Uterus (tissue), 2 donors: ENCODE data around the gene CCDC149.

Experiments used
- POLR2A ChIP-seq, 2 donors: fragments of 450-650 bp; IDR thresholded peaks; one replicate each; pipeline ENCODE4 v1.6.1; 2016; ENCODE audit warnings: antibody characterized with exemption in 2 of 2, mild to moderate bottlenecking in 1 of 2, moderate library complexity in 1 of 2
- TF ChIP-seq, protein P1 (sequence below), 4 experiments: fragments of 200-600 bp in 2 of 4; fragments of 450-650 bp in 2 of 4; sonication (generic) in 2 of 4; IDR thresholded peaks; one replicate each; pipeline ENCODE4 v1.5.1; 2016 to 2019; ENCODE audit warnings: antibody characterized with exemption in 4 of 4, mild to moderate bottlenecking in 2 of 4, moderate library complexity in 1 of 4

DNA sequence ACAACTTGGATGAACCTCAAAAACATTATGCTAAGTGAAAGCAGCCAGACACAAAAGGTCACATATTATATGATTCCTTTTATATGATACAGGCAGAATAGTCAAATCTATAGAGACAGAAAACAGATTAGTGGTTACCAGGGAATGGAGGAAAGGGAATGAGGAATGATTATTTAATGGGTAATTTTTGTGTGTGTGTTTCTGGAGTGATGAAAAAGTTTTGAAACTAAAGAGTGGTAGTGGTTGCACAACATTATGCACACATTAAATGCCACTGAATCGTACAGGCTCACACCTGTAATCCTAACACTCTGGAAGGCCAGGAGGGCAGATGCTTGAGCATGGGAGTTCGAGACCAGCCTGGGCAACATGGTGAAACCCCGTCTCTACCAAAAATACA lies 137.1 kb downstream of the CCDC149 start:
- TF ChIP-seq, protein P1, sequence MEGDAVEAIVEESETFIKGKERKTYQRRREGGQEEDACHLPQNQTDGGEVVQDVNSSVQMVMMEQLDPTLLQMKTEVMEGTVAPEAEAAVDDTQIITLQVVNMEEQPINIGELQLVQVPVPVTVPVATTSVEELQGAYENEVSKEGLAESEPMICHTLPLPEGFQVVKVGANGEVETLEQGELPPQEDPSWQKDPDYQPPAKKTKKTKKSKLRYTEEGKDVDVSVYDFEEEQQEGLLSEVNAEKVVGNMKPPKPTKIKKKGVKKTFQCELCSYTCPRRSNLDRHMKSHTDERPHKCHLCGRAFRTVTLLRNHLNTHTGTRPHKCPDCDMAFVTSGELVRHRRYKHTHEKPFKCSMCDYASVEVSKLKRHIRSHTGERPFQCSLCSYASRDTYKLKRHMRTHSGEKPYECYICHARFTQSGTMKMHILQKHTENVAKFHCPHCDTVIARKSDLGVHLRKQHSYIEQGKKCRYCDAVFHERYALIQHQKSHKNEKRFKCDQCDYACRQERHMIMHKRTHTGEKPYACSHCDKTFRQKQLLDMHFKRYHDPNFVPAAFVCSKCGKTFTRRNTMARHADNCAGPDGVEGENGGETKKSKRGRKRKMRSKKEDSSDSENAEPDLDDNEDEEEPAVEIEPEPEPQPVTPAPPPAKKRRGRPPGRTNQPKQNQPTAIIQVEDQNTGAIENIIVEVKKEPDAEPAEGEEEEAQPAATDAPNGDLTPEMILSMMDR (IDR thresholded peaks at IDR 0.05): no peak
- TF ChIP-seq POLR2A (IDR thresholded peaks at IDR 0.05): no peak
